HepG2 (cell line): Measurements from ENCODE around the gene SBNO2. TPM values are rescaled to one million over a fixed set of nuclear protein-coding genes. Genes with fewer than 3 reads are reported as not detected.

Experiments
- ARNTL ChIP-seq: sonication (generic); formaldehyde crosslinking; IDR thresholded peaks from 2 replicates; pipeline ENCODE4 v1.4.0; 2020; ENCODE audit warnings: mild to moderate bottlenecking, missing genetic modification reagents
- ATF7-NPFF ChIP-seq: sonication (generic); formaldehyde crosslinking; IDR thresholded peaks from 2 replicates; pipeline ENCODE4 v1.8.1; 2023; ENCODE audit warnings: mild to moderate bottlenecking, low read depth, missing genetic modification reagents, moderate library complexity
- CREB1 ChIP-seq, 2 experiments: fragments of 450-650 bp in 1 of 2; IDR thresholded peaks; 2 replicates each; pipeline ENCODE4 v1.6.1; 2016 to 2017; ENCODE audit warnings: control low read depth in 1 of 2, mild to moderate bottlenecking in 1 of 2, missing compliant biosample characterization in 1 of 2, missing genetic modification characterization in 1 of 2
- EHMT2 ChIP-seq: fragments of 200-600 bp; sonication (generic); IDR thresholded peaks from 2 replicates; pipeline ENCODE4 v1.7.0; 2017; ENCODE audit warnings: antibody characterized with exemption, low read depth, low read length, borderline replicate concordance
- ELF3 ChIP-seq: IDR thresholded peaks from 2 replicates; pipeline ENCODE4 v1.6.1; 2016; ENCODE audit warnings: missing genetic modification reagents, missing compliant biosample characterization
- IKZF4 ChIP-seq: sonication (generic); formaldehyde crosslinking; IDR thresholded peaks from 2 replicates; pipeline ENCODE4 v1.5.1; 2020; ENCODE audit warnings: borderline replicate concordance, mild to moderate bottlenecking, low read depth, missing genetic modification reagents; ENCODE audit errors: not compliant biosample characterization
- KDM5B ChIP-seq: sonication (generic); formaldehyde crosslinking; IDR thresholded peaks from 2 replicates; pipeline ENCODE4 v1.4.0; 2020; ENCODE audit warnings: missing genetic modification reagents, mild to moderate bottlenecking, borderline replicate concordance
- MYC ChIP-seq: sonication (generic); formaldehyde crosslinking; IDR thresholded peaks from 2 replicates; pipeline ENCODE4 v1.9.0; 2021; ENCODE audit warnings: missing genetic modification reagents, borderline replicate concordance
- PATZ1 ChIP-seq: sonication (generic); formaldehyde crosslinking; IDR thresholded peaks from 2 replicates; pipeline ENCODE4 v1.4.0; 2020; ENCODE audit warnings: missing genetic modification reagents
- TCF7 ChIP-seq: sonication (generic); IDR thresholded peaks from 2 replicates; pipeline ENCODE4 v1.6.1; 2016; ENCODE audit warnings: antibody characterized with exemption, low read depth
- TERF1 ChIP-seq: sonication (generic); formaldehyde crosslinking; IDR thresholded peaks from 2 replicates; pipeline ENCODE4 v1.8.0; 2022; ENCODE audit warnings: mild to moderate bottlenecking, missing genetic modification reagents, moderate library complexity
- ZKSCAN1 ChIP-seq: fragments of 150-350 bp; IDR thresholded peaks from 2 replicates; pipeline ENCODE4 v1.6.1; 2014; ENCODE audit warnings: low read length
- ZNF205 ChIP-seq: IDR thresholded peaks from 2 replicates; pipeline ENCODE4 v1.6.1; 2018; ENCODE audit warnings: missing biosample characterization, missing genetic modification reagents
- ZNF446 ChIP-seq: sonication (generic); formaldehyde crosslinking; IDR thresholded peaks from 2 replicates; pipeline ENCODE4 v1.5.0; 2020; ENCODE audit warnings: mild to moderate bottlenecking, missing genetic modification reagents
- ZNF530 ChIP-seq: sonication (generic); formaldehyde crosslinking; IDR thresholded peaks from 2 replicates; pipeline ENCODE4 v1.5.0; 2020; ENCODE audit warnings: low read depth, mild to moderate bottlenecking, missing genetic modification reagents
- ZNF556 ChIP-seq: sonication (generic); formaldehyde crosslinking; IDR thresholded peaks from 2 replicates; pipeline ENCODE4 v1.4.0; 2020; ENCODE audit warnings: mild to moderate bottlenecking, missing genetic modification reagents, borderline replicate concordance
- ZNF609 ChIP-seq: sonication (generic); formaldehyde crosslinking; IDR thresholded peaks from 2 replicates; pipeline ENCODE4 v1.4.0; 2020; ENCODE audit warnings: mild to moderate bottlenecking, missing genetic modification reagents, borderline replicate concordance
- ZNF619 ChIP-seq: sonication (generic); formaldehyde crosslinking; IDR thresholded peaks from 2 replicates; pipeline ENCODE4 v1.4.0; 2020; ENCODE audit warnings: mild to moderate bottlenecking, missing genetic modification reagents
- ZNF691 ChIP-seq: sonication (generic); formaldehyde crosslinking; IDR thresholded peaks from 2 replicates; pipeline ENCODE4 v1.4.0; 2020; ENCODE audit warnings: missing genetic modification reagents, low read depth, mild to moderate bottlenecking, borderline replicate concordance
- ZNF773 ChIP-seq: sonication (generic); formaldehyde crosslinking; IDR thresholded peaks from 2 replicates; pipeline ENCODE4 v1.4.0; 2020; ENCODE audit warnings: missing genetic modification reagents, borderline replicate concordance
- ZSCAN21 ChIP-seq: sonication (generic); formaldehyde crosslinking; IDR thresholded peaks from 2 replicates; pipeline ENCODE4 v1.8.0; 2022; ENCODE audit warnings: mild to moderate bottlenecking, missing genetic modification reagents, moderate library complexity, borderline replicate concordance
- polyA plus RNA-seq, 8 experiments: library from polyadenylated mRNA; depleted of rRNA in 3 of 8; stranded (reverse) in 7 of 8; unstranded in 1 of 8; fragments of >200 nt; fragmentation: Illumina TruSeq in 4 of 8; extraction: Trizol in 4 of 8; gene quantifications; 2 replicates each; pipeline versions ENCODE4 v1.2.1 to v1.2.3, GENCODE V29; 2011 to 2016; ENCODE audit warnings: low read depth in 4 of 8, missing spikeins in 1 of 8, mixed read lengths in 1 of 8; ENCODE audit not compliant: insufficient read depth in 1 of 8
- total RNA-seq, 5 experiments: library from RNA; depleted of rRNA; stranded (reverse); fragments of >200 nt; fragmentation: Illumina TruSeq; extraction: Trizol; gene quantifications; 2 replicates each; pipeline ENCODE4 v1.2.3, GENCODE V29; 2016; ENCODE audit warnings: low read depth in 1 of 5

Gene SBNO2
- total and polyA plus RNA-seq, 2 of the 13 experiments (the other 11 are each of a cell fraction or from before 2014, with no cell fraction given) = 8.6 to 10.4 TPM

- TF ChIP-seq ZNF609 (CRISPR knock-in tag) (no peak), ARNTL (no peak; the same call in 1 of the 2 replicates), ZNF773 (CRISPR knock-in tag) (no peak), PATZ1 (CRISPR knock-in tag) (no peak), ZSCAN21 (CRISPR knock-in tag) (no peak), ZNF691 (CRISPR knock-in tag) (no peak), ZNF556 (CRISPR knock-in tag) (no peak; the same call in 1 of the 2 replicates), TERF1 (CRISPR knock-in tag) (no peak), ZKSCAN1 (no peak), EHMT2 (no peak), MYC (CRISPR knock-in tag) (0 out of 2 replicates have a peak, but pooled peaks have one; percentile 6), ZNF205 (peak; percentile 30; the same call in 1 of the 2 replicates), ZNF619 (CRISPR knock-in tag) (no peak), ZNF530 (CRISPR knock-in tag) (no peak), ATF7-NPFF (CRISPR knock-in tag) (0 out of 2 replicates have a peak, but pooled peaks have one; percentile 37), TCF7 (no peak), CREB1 (IDR thresholded peaks at IDR 0.05) (no peak), CREB1 (CRISPR knock-in tag; IDR thresholded peaks at IDR 0.05) (no peak), ELF3 (CRISPR knock-in tag) (no peak; the same call in 1 of the 2 replicates), KDM5B (CRISPR knock-in tag) (no peak), ZNF446 (CRISPR knock-in tag) (peak; percentile 42; the same call in 1 of the 2 replicates), IKZF4 (CRISPR knock-in tag) (peak; percentile 15)
Observed at GRCh38 chr19:1065606-1066109, 108.4 kb downstream of the SBNO2 start (continued).
